Measurements from ENCODE around the gene IRAG1. TPM values are rescaled to one million over a fixed set of nuclear protein-coding genes. Genes with fewer than 3 reads are reported as not detected.

IRAG1 gene
- total and polyA plus RNA-seq, 2 donors (not counting 3 experiments of a cell fraction or from before 2014, with no cell fraction given): 0.22 to 0.38 TPM

GRCh38 chr11:10666556-10667520 is 26.7 kb downstream of the IRAG1 start:
- no peaks in the 10 kb centered on the region for H3K9me3 ChIP-seq (replicated peaks; ENCODE audit: control insufficient read depth, insufficient read depth, low read length)
- dilution Hi-C loops (cut with MboI; ENCODE audit: extremely low pct_ligation_motif_present, low sequenced_read_pairs) (no loop called here), intact Hi-C loops (cut with micrococcal nuclease) (no loop called here)
- CTCF ChIA-PET: interaction anchor here (1.0 to 3.1 kb wide), 3 partner anchors 10 to 126 kb away, joined by 3 to 9 read pairs (median 3); partner anchors contain the start of gene RNF141
- FAIRE-seq (peak; percentile 4), DNase-seq (ENCODE audit: low read depth, low spot score) (no peak)
- no peaks in the 10 kb centered on the region for H3K27me3 ChIP-seq (ENCODE audit: control insufficient read depth in 2 of 2, insufficient read depth in 2 of 2, low read length in 2 of 2)
- no peaks in the 10 kb centered on the region for H3K79me2 ChIP-seq (ENCODE audit: control insufficient read depth, insufficient read depth, low read length)
- BruUV-seq (replicated peaks): no TSS peak
- no peak overlapping the region for H3K27ac ChIP-seq (ENCODE audit: insufficient read depth, low read depth, low read length)
- H4K20me1 ChIP-seq (replicated peaks; ENCODE audit: control insufficient read depth, extremely low read depth, insufficient read depth, low read length): no peaks in the 10 kb centered on the region
- H2AFZ ChIP-seq (ENCODE audit: low read depth, low read length): no peak overlapping the region
- no peak overlapping the region for H3K9ac ChIP-seq (replicated peaks; ENCODE audit: extremely low read depth, insufficient read depth, low read length)
- H3K4me1 ChIP-seq (ENCODE audit: control insufficient read depth, extremely low read depth, insufficient read depth, low read length): no peaks in the 10 kb centered on the region
- POLR2A ChIA-PET: no interaction called here
- H3K4me2 ChIP-seq (ENCODE audit: insufficient read depth, low read length): no peak overlapping the region
- H3K36me3 ChIP-seq (ENCODE audit: control insufficient read depth in 2 of 2, extremely low read depth in 1 of 2, insufficient read depth in 2 of 2, low read length in 2 of 2): no peaks in the 10 kb centered on the region
- TF ChIP-seq JUN (IDR thresholded peaks at IDR 0.05; ENCODE audit: borderline replicate concordance, insufficient read depth, insufficient read length, low read depth) (no peak), FOS (IDR thresholded peaks at IDR 0.05; ENCODE audit: borderline replicate concordance, insufficient read depth, low read length) (no peak), MYC (IDR thresholded peaks at IDR 0.05; ENCODE audit: low read depth, low read length) (no peak), EZH2 (IDR thresholded peaks at IDR 0.05; ENCODE audit: borderline replicate concordance, low read depth, low read length, severe bottlenecking) (no peak), POLR2A (IDR thresholded peaks at IDR 0.05; ENCODE audit: low read depth, low read length) (no peak), GATA2 (IDR thresholded peaks at IDR 0.05; ENCODE audit: insufficient read depth, insufficient read length, low read depth, low read length) (no peak), POLR2AphosphoS5 (IDR thresholded peaks at IDR 0.05; ENCODE audit: insufficient read depth, low read depth, low read length) (no peak)
- TF ChIP-seq, protein P1, sequence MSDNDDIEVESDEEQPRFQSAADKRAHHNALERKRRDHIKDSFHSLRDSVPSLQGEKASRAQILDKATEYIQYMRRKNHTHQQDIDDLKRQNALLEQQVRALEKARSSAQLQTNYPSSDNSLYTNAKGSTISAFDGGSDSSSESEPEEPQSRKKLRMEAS (IDR thresholded peaks at IDR 0.05; ENCODE audit: insufficient read depth, insufficient read length): no peak
- TF ChIP-seq, protein P2, sequence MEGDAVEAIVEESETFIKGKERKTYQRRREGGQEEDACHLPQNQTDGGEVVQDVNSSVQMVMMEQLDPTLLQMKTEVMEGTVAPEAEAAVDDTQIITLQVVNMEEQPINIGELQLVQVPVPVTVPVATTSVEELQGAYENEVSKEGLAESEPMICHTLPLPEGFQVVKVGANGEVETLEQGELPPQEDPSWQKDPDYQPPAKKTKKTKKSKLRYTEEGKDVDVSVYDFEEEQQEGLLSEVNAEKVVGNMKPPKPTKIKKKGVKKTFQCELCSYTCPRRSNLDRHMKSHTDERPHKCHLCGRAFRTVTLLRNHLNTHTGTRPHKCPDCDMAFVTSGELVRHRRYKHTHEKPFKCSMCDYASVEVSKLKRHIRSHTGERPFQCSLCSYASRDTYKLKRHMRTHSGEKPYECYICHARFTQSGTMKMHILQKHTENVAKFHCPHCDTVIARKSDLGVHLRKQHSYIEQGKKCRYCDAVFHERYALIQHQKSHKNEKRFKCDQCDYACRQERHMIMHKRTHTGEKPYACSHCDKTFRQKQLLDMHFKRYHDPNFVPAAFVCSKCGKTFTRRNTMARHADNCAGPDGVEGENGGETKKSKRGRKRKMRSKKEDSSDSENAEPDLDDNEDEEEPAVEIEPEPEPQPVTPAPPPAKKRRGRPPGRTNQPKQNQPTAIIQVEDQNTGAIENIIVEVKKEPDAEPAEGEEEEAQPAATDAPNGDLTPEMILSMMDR (IDR thresholded peaks at IDR 0.05; ENCODE audit: extremely low read depth in 1 of 2, insufficient read depth in 1 of 2, low read depth in 1 of 2, low read length in 2 of 2): no peak
- H3K4me3 ChIP-seq (replicated peaks in 1 of 3; ENCODE audit: insufficient read depth in 1 of 3, low read depth in 1 of 3, low read length in 3 of 3): no peak overlapping the region
- H3K9me1 ChIP-seq (replicated peaks; ENCODE audit: control insufficient read depth, extremely low read depth, insufficient read depth, low read length): no peaks in the 10 kb centered on the region

All from endothelial cell of umbilical vein (primary cell).